HEK293 (cell line): ENCODE measurements around the gene OR6B1.

Experiments
- CTCF ChIA-PET: fragments of 350-600 bp; formaldehyde crosslinking; extraction: SDS; loops from one replicate; lab custom pipeline; 2021; ENCODE audit warnings: antibody characterized with exemption; lab: Yijun Ruan, JAX
- POLR2A ChIA-PET: fragments of 300-600 bp; formaldehyde crosslinking; extraction: SDS; loops from one replicate; lab custom pipeline; 2020; ENCODE audit warnings: antibody characterized with exemption, inconsistent platforms; lab: Yijun Ruan, JAX
- H3K27ac ChIP-seq: fragments of 200-500 bp; sonication (Bioruptor generic); 2 replicates; pipeline ENCODE4 v1.5.1; 2014; ENCODE audit warnings: low read depth, low read length, control low read depth, inconsistent platforms; ENCODE audit errors: extremely low read depth
- H3K36me3 ChIP-seq, 2 experiments: fragments of 200-500 bp in 1 of 2; sonication (Bioruptor generic) in 1 of 2; 1 replicate in 1 of 2; 2 replicates in 1 of 2; pipeline ENCODE4 v1.5.1; 2014 to 2017; ENCODE audit warnings: inconsistent platforms in 2 of 2, low read length in 2 of 2; ENCODE audit not compliant: control insufficient read depth in 2 of 2, insufficient read depth in 1 of 2
- H3K4me1 ChIP-seq: fragments of 200-500 bp; sonication (Bioruptor generic); 2 replicates; pipeline ENCODE4 v1.5.1; 2014; ENCODE audit warnings: mild to moderate bottlenecking, low read length, inconsistent platforms; ENCODE audit not compliant: control insufficient read depth, insufficient read depth
- H3K4me3 ChIP-seq: 2 replicates; pipeline ENCODE4 v1.5.1; 2011; ENCODE audit warnings: low read depth, mild to moderate bottlenecking, control low read depth, low read length, moderate library complexity
- H3K9me3 ChIP-seq: fragments of 200-500 bp; sonication (Bioruptor generic); 2 replicates; pipeline ENCODE4 v1.5.1; 2014; ENCODE audit warnings: low read depth, low read length, inconsistent platforms; ENCODE audit not compliant: control insufficient read depth, insufficient read depth
- HOXC10 ChIP-seq: sonication (generic); formaldehyde crosslinking; IDR thresholded peaks from 2 replicates; pipeline ENCODE4 v1.8.1; 2023; ENCODE audit warnings: mild to moderate bottlenecking, missing genetic modification reagents
- KLF16 ChIP-seq: fragments of 450-650 bp; formaldehyde crosslinking; IDR thresholded peaks from 2 replicates; pipeline ENCODE4 v1.5.1; 2017; ENCODE audit warnings: missing biosample characterization, missing genetic modification characterization
- TRIM28 ChIP-seq: IDR thresholded peaks from 2 replicates; pipeline ENCODE4 v1.6.1; 2011; ENCODE audit warnings: low read length, control low read depth, borderline replicate concordance
- ZFP37 ChIP-seq: fragments of 450-650 bp; formaldehyde crosslinking; IDR thresholded peaks from 2 replicates; pipeline ENCODE4 v1.5.1; 2016; ENCODE audit warnings: missing biosample characterization, missing genetic modification characterization
- ZIC2 ChIP-seq: fragments of 450-650 bp; formaldehyde crosslinking; IDR thresholded peaks from 2 replicates; pipeline ENCODE4 v1.5.1; 2016; ENCODE audit warnings: missing biosample characterization, missing genetic modification characterization
- ZNF157 ChIP-seq: fragments of 450-650 bp; formaldehyde crosslinking; IDR thresholded peaks from 2 replicates; pipeline ENCODE4 v1.5.1; 2016; ENCODE audit warnings: missing biosample characterization, missing genetic modification characterization
- ZNF221 ChIP-seq: fragments of 450-650 bp; formaldehyde crosslinking; IDR thresholded peaks from 2 replicates; pipeline ENCODE4 v1.5.1; 2017; ENCODE audit warnings: missing biosample characterization, missing genetic modification characterization, borderline replicate concordance
- ZNF239 ChIP-seq: fragments of 450-650 bp; formaldehyde crosslinking; IDR thresholded peaks from 2 replicates; pipeline ENCODE4 v1.5.1; 2016; ENCODE audit warnings: missing biosample characterization, missing genetic modification characterization
- ZNF350 ChIP-seq: fragments of 450-650 bp; formaldehyde crosslinking; IDR thresholded peaks from 2 replicates; pipeline ENCODE4 v1.5.0; 2017; ENCODE audit warnings: missing biosample characterization, mild to moderate bottlenecking, missing genetic modification characterization
- ZNF354C ChIP-seq: fragments of 450-650 bp; formaldehyde crosslinking; IDR thresholded peaks from 2 replicates; pipeline ENCODE4 v1.5.1; 2016; ENCODE audit warnings: missing biosample characterization, missing genetic modification characterization, low read depth, borderline replicate concordance
- ZNF423 ChIP-seq: fragments of 450-650 bp; formaldehyde crosslinking; IDR thresholded peaks from 2 replicates; pipeline ENCODE4 v1.5.1; 2016; ENCODE audit warnings: missing biosample characterization, missing genetic modification characterization
- ZNF48 ChIP-seq: fragments of 450-650 bp; formaldehyde crosslinking; IDR thresholded peaks from 2 replicates; pipeline ENCODE4 v1.5.1; 2016; ENCODE audit warnings: missing biosample characterization, missing genetic modification characterization
- ZNF548 ChIP-seq: fragments of 450-650 bp; formaldehyde crosslinking; IDR thresholded peaks from 2 replicates; pipeline ENCODE4 v1.5.1; 2016; ENCODE audit warnings: missing biosample characterization, missing genetic modification characterization
- ZNF596 ChIP-seq: fragments of 450-650 bp; IDR thresholded peaks from 2 replicates; pipeline ENCODE4 v1.5.0; 2018; ENCODE audit warnings: missing biosample characterization, mild to moderate bottlenecking, missing genetic modification characterization, moderate library complexity
- ZNF747 ChIP-seq: fragments of 450-650 bp; formaldehyde crosslinking; IDR thresholded peaks from 2 replicates; pipeline ENCODE4 v1.5.1; 2016; ENCODE audit warnings: missing biosample characterization, missing genetic modification characterization
- ZSCAN16 ChIP-seq: fragments of 450-650 bp; formaldehyde crosslinking; IDR thresholded peaks from 2 replicates; pipeline ENCODE4 v1.5.1; 2016; ENCODE audit warnings: missing biosample characterization, missing genetic modification characterization
- TF ChIP-seq, protein P1 (sequence below): fragments of 450-650 bp; formaldehyde crosslinking; IDR thresholded peaks from 2 replicates; pipeline ENCODE4 v1.5.1; 2016; ENCODE audit warnings: missing biosample characterization, missing genetic modification characterization
- TF ChIP-seq, protein P2 (sequence below): fragments of 450-650 bp; formaldehyde crosslinking; IDR thresholded peaks from 2 replicates; pipeline ENCODE4 v1.5.1; 2016; ENCODE audit warnings: missing biosample characterization, missing genetic modification characterization
- TF ChIP-seq, protein P3 (sequence below): fragments of 450-650 bp; formaldehyde crosslinking; IDR thresholded peaks from 2 replicates; pipeline ENCODE4 v1.5.1; 2016; ENCODE audit warnings: missing biosample characterization, missing genetic modification characterization
- TF ChIP-seq, protein P4 (sequence below): fragments of 450-650 bp; formaldehyde crosslinking; IDR thresholded peaks from 2 replicates; pipeline ENCODE4 v1.5.1; 2016; ENCODE audit warnings: missing biosample characterization, missing genetic modification characterization
- TF ChIP-seq, protein P5 (sequence below): fragments of 450-650 bp; formaldehyde crosslinking; IDR thresholded peaks from 2 replicates; pipeline ENCODE4 v1.5.1; 2016; ENCODE audit warnings: missing biosample characterization, missing genetic modification characterization, low read depth

OR6B1 gene

DNA sequence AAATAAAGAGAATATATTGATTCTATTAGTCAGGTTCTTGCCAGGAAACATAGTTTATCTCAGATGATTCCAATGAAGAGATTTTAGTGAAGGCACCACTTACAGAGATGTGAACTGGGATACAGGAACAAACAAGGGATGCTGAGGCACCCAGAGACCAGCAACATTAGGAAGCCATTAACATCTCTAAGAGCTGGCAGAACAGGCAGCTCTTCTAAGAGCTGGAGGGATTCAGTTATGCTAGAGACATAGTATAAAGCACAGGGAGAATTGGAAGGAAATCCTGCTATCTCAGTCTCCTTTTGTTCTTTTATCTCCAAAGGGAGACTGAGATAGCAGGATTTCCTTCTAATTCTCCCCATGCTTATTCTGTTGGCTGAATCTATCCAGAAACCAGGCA, 22.0 kb downstream of the OR6B1 start:
- H3K9me3 ChIP-seq: no peaks in the 10 kb centered on the region
- ChIA-PET POLR2A (no interaction called here), CTCF (no interaction called here)
- no peak overlapping the region for H3K27ac ChIP-seq
- no peaks in the 10 kb centered on the region for H3K4me1 ChIP-seq
- TF ChIP-seq ZNF354C: no peak
- TF ChIP-seq ZNF221 (tag by site-specific recombination): no peak
- no peak for TF ChIP-seq ZNF157 (tag by site-specific recombination)
- TF ChIP-seq ZNF239 (tag by site-specific recombination): no peak
- TF ChIP-seq HOXC10 (CRISPR knock-in tag): no peak
- no peak for TF ChIP-seq ZNF548
- TF ChIP-seq, protein P1, sequence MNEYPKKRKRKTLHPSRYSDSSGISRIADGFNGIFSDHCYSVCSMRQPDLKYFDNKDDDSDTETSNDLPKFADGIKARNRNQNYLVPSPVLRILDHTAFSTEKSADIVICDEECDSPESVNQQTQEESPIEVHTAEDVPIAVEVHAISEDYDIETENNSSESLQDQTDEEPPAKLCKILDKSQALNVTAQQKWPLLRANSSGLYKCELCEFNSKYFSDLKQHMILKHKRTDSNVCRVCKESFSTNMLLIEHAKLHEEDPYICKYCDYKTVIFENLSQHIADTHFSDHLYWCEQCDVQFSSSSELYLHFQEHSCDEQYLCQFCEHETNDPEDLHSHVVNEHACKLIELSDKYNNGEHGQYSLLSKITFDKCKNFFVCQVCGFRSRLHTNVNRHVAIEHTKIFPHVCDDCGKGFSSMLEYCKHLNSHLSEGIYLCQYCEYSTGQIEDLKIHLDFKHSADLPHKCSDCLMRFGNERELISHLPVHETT (tag by site-specific recombination): no peak
- TF ChIP-seq ZNF350: no peak
- TF ChIP-seq, protein P2, sequence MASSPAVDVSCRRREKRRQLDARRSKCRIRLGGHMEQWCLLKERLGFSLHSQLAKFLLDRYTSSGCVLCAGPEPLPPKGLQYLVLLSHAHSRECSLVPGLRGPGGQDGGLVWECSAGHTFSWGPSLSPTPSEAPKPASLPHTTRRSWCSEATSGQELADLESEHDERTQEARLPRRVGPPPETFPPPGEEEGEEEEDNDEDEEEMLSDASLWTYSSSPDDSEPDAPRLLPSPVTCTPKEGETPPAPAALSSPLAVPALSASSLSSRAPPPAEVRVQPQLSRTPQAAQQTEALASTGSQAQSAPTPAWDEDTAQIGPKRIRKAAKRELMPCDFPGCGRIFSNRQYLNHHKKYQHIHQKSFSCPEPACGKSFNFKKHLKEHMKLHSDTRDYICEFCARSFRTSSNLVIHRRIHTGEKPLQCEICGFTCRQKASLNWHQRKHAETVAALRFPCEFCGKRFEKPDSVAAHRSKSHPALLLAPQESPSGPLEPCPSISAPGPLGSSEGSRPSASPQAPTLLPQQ (tag by site-specific recombination): no peak
- TF ChIP-seq ZNF423: no peak
- TF ChIP-seq, all 188 proteins: peak for 0
- H3K4me3 ChIP-seq: no peak overlapping the region
- no peaks in the 10 kb centered on the region for H3K36me3 ChIP-seq

DNA sequence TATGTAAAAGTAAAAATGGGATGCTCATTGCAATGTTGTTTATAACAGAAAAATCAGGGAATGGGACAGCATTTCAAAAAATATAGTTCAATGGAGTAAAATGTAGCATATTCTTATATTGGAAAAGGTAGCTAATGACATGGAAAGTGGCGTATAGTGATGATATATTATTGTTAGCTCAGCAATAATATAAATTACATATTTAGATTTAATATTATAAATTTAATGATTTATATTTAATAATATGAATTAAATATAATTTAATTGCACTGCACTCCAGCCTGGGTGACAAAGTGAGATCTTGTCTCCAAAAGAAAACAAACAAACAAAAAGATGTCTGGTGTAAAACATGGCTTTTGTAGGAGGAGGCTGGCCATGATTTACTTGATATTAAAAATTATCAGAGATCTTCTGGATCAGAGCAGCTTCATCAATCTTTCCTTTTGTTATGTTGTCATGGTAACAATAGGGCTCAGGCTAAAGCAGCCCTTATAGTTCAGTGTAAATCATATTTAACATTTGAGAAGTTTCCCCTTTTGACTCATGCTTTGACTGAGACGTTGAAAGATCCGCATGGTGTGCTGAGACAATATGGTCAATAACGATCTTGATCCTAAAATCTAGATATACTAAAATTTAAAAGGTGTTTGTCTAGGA, 23.2 kb downstream of the OR6B1 start:
- H3K9me3 ChIP-seq: no peaks in the 10 kb centered on the region
- no peak overlapping the region for H3K27ac ChIP-seq
- TF ChIP-seq ZNF354C: no peak
- no peak for TF ChIP-seq TRIM28
- TF ChIP-seq, protein P3, sequence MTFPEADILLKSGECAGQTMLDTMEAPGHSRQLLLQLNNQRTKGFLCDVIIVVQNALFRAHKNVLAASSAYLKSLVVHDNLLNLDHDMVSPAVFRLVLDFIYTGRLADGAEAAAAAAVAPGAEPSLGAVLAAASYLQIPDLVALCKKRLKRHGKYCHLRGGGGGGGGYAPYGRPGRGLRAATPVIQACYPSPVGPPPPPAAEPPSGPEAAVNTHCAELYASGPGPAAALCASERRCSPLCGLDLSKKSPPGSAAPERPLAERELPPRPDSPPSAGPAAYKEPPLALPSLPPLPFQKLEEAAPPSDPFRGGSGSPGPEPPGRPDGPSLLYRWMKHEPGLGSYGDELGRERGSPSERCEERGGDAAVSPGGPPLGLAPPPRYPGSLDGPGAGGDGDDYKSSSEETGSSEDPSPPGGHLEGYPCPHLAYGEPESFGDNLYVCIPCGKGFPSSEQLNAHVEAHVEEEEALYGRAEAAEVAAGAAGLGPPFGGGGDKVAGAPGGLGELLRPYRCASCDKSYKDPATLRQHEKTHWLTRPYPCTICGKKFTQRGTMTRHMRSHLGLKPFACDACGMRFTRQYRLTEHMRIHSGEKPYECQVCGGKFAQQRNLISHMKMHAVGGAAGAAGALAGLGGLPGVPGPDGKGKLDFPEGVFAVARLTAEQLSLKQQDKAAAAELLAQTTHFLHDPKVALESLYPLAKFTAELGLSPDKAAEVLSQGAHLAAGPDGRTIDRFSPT (tag by site-specific recombination): no peak
- no peak for TF ChIP-seq HOXC10 (CRISPR knock-in tag)
- TF ChIP-seq ZSCAN16 (tag by site-specific recombination): no peak
- TF ChIP-seq ZNF596 (tag by site-specific recombination): no peak
- TF ChIP-seq, protein P4, sequence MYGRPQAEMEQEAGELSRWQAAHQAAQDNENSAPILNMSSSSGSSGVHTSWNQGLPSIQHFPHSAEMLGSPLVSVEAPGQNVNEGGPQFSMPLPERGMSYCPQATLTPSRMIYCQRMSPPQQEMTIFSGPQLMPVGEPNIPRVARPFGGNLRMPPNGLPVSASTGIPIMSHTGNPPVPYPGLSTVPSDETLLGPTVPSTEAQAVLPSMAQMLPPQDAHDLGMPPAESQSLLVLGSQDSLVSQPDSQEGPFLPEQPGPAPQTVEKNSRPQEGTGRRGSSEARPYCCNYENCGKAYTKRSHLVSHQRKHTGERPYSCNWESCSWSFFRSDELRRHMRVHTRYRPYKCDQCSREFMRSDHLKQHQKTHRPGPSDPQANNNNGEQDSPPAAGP (tag by site-specific recombination): no peak
- TF ChIP-seq, protein P5, sequence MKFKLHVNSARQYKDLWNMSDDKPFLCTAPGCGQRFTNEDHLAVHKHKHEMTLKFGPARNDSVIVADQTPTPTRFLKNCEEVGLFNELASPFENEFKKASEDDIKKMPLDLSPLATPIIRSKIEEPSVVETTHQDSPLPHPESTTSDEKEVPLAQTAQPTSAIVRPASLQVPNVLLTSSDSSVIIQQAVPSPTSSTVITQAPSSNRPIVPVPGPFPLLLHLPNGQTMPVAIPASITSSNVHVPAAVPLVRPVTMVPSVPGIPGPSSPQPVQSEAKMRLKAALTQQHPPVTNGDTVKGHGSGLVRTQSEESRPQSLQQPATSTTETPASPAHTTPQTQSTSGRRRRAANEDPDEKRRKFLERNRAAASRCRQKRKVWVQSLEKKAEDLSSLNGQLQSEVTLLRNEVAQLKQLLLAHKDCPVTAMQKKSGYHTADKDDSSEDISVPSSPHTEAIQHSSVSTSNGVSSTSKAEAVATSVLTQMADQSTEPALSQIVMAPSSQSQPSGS (tag by site-specific recombination): no peak
- TF ChIP-seq ZNF747: no peak
- TF ChIP-seq ZFP37 (tag by site-specific recombination): no peak
- no peak for TF ChIP-seq ZNF48
- no peak for TF ChIP-seq KLF16 (tag by site-specific recombination)
- TF ChIP-seq ZIC2 (tag by site-specific recombination): no peak
- H3K36me3 ChIP-seq: no peaks in the 10 kb centered on the region
- H3K4me3 ChIP-seq: no peak overlapping the region
- POLR2A ChIA-PET: no interaction called here
- no peaks in the 10 kb centered on the region for H3K4me1 ChIP-seq
- CTCF ChIA-PET: interaction anchor here (1.0 kb wide), 1 partner anchor 130 kb away, joined by 3 read pairs; no protein-coding TSS in a partner anchor
